Fibroblast of gingiva (primary cell): ENCODE measurements around the gene ANXA1.

Experiments used
- DNase-seq: peaks from one replicate; pipeline ENCODE4 v3.0.0-alpha.2; 2011; ENCODE audit warnings: low read depth

The ANXA1 gene

DNA sequence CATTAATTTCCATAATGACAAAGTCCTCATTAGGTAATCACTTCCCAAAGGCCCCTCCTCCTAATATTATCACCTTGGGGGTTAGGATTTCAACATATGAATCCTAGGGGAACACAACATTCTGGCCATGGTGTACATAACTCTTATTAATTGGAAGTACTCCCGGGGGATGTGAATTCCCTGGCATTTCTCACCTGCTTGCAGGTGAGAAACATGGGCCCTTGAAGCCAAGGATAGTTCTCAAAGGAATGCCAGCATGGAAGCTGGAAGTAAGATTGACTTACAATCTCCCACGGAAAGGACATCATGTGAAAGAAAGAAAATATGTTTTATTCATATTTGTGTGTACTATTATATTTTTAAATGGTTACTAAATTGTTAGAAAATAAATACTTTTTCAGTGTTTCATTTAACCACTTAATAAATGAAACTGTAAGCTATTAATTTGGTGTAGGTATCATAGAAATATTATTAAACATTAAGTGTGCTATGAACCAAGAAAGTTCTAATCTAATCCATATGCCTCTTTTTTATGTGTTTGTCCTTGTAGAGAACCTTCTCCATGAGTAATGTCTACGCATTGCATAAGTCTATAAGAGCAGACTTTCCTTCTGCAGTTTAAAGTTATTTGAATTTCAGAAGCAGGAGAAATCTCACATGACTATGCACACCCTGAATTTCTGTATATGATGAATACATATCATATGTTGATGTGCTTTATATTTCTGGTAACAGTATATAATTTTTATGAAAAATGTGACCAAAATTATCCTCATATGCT, 59.4 kb downstream of the ANXA1 start:
- DNase-seq: peak; percentile 35

DNA sequence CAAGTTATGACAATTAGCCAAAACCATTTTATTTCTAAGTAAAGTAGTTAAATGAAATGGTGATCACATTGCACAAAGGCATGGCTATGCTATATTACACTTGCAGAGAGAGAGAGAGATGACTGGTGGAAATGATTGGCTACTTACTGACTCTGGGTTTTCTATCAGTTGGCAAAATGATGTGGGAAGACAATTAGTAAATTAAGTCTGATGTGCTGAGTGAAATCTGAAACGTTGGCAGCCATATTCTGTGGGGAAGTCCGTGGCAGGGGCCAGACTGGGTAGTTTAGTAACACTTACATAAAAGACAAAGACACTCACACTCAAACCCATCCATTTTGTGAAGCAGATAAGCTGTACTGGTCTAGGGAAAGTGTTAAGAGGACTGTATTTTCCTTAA, 61.6 kb downstream of the ANXA1 start:
- no peak for DNase-seq

DNA sequence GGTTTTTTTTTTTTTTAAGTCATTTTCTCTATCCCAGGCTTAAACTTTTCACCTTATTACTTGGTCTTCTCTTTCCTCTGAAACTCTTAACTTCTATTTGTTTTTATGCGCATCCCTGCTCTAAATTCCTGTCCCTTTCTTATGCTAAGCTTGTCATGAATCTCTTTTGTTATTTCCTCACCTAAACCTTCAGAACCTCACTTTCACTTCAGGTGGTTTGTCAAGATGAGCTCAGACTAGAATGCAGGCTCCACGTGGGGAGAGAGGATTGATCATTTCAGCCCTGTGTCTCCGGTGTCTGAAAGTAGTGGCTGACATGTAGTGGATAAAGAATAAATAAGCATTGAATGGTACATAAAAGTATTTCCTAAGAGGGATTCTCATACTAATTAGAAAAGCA, 63.6 kb downstream of the ANXA1 start:
- DNase-seq: no peak

DNA sequence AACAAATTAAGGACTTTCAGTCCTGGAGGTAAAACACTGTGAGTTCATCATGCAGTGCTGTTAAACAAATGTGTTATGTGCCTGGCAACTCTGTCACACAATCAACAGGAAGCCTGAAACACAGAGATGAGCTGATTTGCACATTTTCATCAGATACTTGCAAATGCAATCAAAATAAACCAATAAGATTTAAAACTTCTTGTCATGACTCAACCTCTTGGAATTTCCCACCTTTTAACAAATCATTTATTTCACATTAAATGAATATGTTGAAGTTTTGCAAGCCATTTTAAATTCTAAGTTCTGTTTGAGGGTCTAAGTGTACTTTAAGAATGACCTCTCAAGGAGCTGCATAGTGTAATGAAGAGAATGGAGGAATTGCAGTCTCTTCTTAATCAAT, 64.4 kb downstream of the ANXA1 start:
- no peak for DNase-seq
